Right ventricle myocardium superior (tissue), 1 donor: ENCODE results near the gene WDR5B. TPM values are rescaled to one million over a fixed set of nuclear protein-coding genes. Genes with fewer than 3 reads are reported as not detected.
A peak's percentile ranks its signal among the peaks of the same experiment; 100 is the strongest.

Experiments
- ATAC-seq: fragments of 200-7000 bp; cut with Tn5 transposase; one replicate; pipeline ENCODE4 v1.9.1; 2020; ENCODE audit warnings: mild to moderate bottlenecking; ENCODE audit not compliant: poor library complexity
- DNase-seq: peaks from one replicate; pipeline ENCODE4 v3.0.0-alpha.2; 2020
- intact Hi-C: fragments of 100-400 bp; cut with DNase I; formaldehyde crosslinking; loops from one replicate; pipeline ENCODE4 v1.11.2; 2022
- total RNA-seq: library from RNA; stranded (reverse); fragmentation: NEBNext Ultra II Directional; extraction: Animal tissue kit (Norgen Biotek cat#: 25700); gene quantifications from one replicate; pipeline ENCODE4 v1.2.1, GENCODE V29; 2021
- donor health status: DM: no; HTN: yes; CAD: no; lungs with severe emphysema.

WDR5B gene
- total RNA-seq, 1 donor from 2014 or later = 2.4 TPM

GRCh38 chr3:122415104-122415744 is 638 bp downstream of the WDR5B start:
- ATAC-seq (peak; percentile 24), DNase-seq (no peak)
- intact Hi-C loops = no loop called here

GRCh38 chr3:122414391-122414790 is 1.5 kb downstream of the WDR5B start:
- DNase-seq (no peak), ATAC-seq (no peak)
- intact Hi-C loops = no loop called here

DNA sequence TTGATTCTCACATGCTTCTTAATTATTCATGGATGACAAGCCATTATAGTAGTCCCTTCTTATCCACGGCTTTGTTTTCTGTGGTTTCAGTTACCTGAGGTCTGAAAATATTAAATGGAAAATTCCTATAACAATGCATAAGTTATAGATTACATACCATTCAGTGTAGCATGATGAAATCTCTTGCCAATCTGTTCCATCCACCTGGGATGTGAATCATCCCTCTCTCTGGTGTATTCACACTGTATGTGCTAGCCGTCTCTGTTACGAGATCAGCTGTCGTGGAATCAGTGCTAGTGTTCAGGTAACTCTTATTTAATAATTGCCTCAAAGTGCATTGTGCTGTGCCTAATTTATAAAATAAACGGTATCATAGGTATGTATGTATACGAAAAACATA is 5.2 kb downstream of the WDR5B start:
- ATAC-seq = no peak
- intact Hi-C loops = no loop called here
- DNase-seq = no peak

GRCh38 chr3:122410111-122410510 is 5.8 kb downstream of the WDR5B start:
- DNase-seq = no peak
- intact Hi-C loops = no loop called here

GRCh38 chr3:122409446-122409845 is 6.4 kb downstream of the WDR5B start:
- intact Hi-C loops = no loop called here
- ATAC-seq (no peak), DNase-seq (no peak)

More at GRCh38 chr3:122410111-122410510, 5.8 kb downstream of the WDR5B start:
- no peak for ATAC-seq

DNA sequence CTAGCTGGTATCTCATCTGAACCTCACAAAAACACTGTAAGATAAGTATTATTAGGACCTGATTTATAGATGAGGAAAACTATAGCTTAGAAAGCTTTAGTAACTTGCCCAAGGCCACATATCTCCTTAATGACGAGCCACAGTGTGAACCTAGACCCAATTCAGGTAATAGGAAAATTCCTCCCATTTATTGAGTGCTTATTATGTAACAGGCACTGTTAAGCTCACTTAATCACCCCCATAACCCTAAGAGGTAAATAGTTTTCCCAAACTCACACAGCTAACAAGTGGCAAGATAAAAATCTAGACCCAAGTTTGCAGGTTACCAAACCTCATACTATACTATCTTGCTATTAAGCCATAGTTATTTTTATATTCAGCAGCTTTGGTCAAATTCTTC is 7.9 kb downstream of the WDR5B start:
- intact Hi-C loops = no loop called here
- no peak for ATAC-seq

GRCh38 chr3:122406198-122406597 is 9.7 kb downstream of the WDR5B start:
- ATAC-seq (no peak), DNase-seq (no peak)
- intact Hi-C loops = no loop called here

More for the DNA sequence above, 7.9 kb downstream of the WDR5B start:
- no peak for DNase-seq

DNA sequence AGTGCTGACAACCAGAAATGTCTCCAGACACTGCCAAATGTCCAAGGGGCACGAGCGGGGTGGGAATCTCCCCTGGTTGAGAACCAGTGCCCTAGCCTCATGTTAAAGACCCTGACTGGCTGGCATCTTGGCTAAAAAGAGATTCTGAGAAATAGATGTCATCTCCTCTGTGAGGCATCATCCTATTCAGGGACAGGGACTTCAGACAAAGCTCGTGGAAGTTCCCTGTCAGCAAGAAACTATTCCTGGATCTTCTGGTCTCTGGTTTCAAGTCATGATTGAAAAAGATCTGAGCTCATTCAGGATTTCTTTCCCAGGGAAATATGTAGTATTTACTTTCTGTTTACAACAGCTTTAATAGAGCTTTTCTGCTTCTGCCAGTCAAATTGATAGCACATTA is 10.8 kb downstream of the WDR5B start:
- ATAC-seq (no peak), DNase-seq (no peak)
- intact Hi-C loops = no loop called here

DNA sequence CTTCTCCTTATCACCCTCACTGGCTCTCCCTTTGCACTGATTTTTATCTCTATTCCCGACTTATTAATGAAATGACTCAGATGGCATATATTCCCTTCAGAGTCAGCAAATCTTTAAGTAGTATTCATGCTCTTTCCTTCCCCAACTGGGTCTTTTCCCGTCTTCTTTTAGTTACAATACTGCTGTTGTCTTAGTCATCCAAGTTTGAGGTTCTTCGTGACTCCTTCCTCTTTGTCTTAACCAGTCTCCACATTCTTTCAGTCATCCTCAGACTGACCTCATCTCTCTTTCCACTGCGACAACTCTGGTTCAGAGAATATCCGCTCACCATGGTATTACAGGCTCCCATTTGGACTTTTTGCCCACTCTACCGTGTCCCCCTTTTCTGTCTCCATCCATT is 12.4 kb downstream of the WDR5B start:
- DNase-seq = no peak
- ATAC-seq = no peak
- intact Hi-C loops = no loop called here

GRCh38 chr3:122398920-122399319 is 16.9 kb downstream of the WDR5B start:
- DNase-seq (no peak), ATAC-seq (no peak)
- intact Hi-C loops = no loop called here

DNA sequence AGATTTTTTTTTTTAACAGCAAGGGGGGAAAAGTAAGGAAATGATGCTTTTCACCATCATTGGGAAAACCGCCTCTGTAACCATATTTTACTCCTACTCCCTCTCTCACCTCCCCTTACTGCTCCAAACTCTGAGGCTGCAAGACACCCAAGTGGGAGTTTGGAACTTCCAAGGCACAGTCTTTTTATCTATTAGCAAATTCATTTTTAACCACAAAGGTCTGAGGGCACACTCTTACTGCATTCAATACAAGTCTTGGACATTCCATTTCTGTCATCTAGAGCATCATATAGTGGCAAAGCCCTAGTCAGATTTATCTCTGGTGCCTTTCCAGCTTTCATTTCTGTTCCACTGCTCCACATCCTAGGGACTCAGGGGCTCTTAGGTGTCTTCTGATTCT is 18.7 kb downstream of the WDR5B start:
- ATAC-seq = no peak
- intact Hi-C loops = no loop called here
- no peak for DNase-seq

DNA sequence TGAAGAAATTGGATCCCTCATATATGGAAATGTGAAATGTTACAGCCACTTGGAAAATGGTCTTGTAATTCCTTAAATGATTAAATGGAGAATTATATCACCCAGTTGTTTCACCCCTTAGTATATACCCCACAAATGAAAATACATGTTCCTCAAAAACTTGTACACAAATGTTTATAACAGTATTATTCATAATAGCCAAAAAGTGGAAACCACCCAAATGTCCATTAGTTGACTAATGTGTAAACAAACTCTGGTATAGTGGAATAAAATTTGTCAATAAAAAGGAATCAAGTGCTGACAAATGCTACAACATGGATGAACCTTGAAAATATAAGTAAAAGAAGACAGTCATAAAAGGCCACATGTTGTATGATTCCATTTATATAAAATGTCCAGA is 19.4 kb downstream of the WDR5B start:
- no peak for ATAC-seq
- intact Hi-C loops = no loop called here
- DNase-seq = no peak

- ATAC-seq (no peak), DNase-seq (no peak)
- intact Hi-C loops = no loop called here
Observed at GRCh38 chr3:122395582-122395981, 20.3 kb downstream of the WDR5B start.

DNA sequence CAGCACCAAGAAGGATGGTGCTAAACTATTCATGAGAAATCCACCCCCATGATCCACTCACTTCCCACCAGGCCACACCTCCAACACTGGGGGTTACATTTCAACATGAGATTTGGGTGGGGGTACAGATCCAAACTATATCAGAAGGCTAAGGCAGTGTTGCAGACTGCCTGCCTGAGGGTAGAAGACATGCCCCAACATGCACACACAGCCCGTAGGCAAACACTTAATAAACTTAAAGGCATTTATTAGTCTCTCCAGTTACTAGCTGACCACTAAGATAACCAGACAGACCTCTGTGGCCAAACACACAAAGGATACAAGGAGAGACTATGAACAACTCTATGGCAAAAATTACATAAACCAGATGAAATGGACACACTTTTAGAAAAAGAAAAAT is 21.7 kb downstream of the WDR5B start:
- ATAC-seq (no peak), DNase-seq (no peak)
- intact Hi-C loops = loop anchor here (5.0 kb wide), 1 partner anchor 283 kb away; no protein-coding TSS in a partner anchor

DNA sequence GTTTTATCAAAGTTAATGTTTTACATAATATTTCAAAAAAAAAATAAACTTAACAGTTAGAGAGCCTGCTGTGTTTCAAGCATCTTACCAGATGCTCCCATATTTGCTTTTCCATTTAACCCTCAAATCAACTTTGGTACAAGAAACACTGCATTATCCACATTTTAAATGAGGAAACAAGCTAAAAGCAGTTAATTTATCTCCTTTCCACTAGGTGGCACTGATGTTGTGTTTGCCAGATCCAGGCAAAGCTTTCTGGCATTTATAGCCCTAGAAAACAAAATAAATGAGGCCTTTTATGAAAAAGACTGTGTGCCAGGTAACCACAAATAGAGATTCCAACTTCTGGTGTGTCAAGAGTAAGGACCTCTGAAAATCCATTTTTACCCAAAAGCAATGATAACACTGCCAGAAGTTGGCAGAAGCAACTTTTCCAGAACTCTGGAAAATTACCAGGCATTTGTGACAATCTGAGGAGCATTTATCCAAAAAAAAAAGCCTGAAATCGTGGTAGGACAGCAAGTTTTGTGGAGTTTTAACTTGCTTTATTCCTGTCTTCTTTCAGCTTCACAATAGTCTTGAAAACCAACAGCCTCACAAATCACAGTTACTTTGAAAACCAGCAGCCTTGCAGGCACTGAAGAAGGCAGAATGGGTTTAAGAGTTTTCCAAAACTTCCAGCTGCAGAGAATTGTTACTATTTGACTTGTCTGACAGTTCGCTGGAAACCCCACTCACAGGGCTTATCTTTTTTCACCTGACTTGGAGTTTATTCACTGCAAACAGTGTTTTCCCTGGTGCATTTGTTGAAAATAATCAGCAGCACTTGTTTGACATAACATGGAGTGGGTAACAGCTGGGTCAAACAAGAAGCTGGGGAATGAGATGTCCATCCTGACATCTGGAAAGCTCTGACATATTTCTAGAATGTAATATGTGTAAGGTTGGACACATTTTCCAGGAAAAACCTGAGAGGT is 22.7 kb downstream of the WDR5B start:
- DNase-seq = no peak
- intact Hi-C loops = loop anchor here (5.0 kb wide), 1 partner anchor 284 kb away; no protein-coding TSS in a partner anchor
- peak; percentile 50 for ATAC-seq

GRCh38 chr3:122391681-122392446 is 24.0 kb downstream of the WDR5B start:
- DNase-seq (no peak), ATAC-seq (no peak)
- intact Hi-C loops = loop anchor here (5.0 kb wide), 1 partner anchor 285 kb away; no protein-coding TSS in a partner anchor

DNA sequence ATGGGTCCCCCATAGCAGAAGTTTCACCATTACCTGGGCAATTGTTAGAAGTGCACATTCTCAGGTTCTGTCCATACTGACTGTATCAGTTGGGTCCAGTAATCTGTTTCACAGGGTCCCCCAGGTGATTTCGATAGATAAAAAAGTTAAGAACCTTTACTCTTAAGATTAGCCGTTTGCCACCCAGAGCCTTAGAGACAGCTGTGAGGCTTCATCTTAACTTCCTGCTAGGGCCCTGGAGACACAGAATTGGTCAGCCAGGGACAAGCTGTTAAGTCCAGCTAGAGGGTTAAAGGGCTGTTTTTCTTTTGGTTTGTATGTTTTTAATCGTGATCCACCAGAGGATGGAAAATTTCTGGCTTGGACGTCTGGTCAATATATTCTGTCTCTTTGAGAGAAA is 25.2 kb downstream of the WDR5B start:
- intact Hi-C loops = loop anchor here (5.0 kb wide), 1 partner anchor 287 kb away; no protein-coding TSS in a partner anchor
- peak; percentile 53 for ATAC-seq
- DNase-seq = no peak

DNA sequence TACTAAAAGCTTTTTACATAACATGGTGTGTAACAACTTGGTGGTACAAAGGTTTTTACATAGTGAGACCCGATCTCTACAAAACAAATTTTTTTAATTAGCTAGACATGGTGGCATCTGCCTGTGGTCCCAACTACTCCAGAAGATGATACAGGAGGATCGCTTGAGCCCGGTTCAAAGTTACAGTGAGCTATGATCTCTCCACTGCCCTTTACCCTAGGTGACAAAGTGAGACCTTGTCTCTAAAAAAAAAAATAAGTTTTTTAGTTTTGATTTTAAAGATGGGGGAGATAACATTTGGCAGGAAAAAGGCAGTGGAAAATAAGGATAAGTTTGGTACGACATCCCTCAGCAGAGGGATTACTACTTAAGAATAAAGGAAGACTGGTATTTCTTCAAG is 26.0 kb downstream of the WDR5B start:
- intact Hi-C loops = loop anchor here (5.0 kb wide), 1 partner anchor 287 kb away; no protein-coding TSS in a partner anchor
- ATAC-seq = no peak
- DNase-seq = no peak

GRCh38 chr3:122389197-122389596 is 26.7 kb downstream of the WDR5B start:
- intact Hi-C loops = no loop called here
- DNase-seq (no peak), ATAC-seq (no peak)
